Endothelial cell (in vitro differentiated cells): ENCODE data around the gene DNAH9. TPM values are rescaled to one million over a fixed set of nuclear protein-coding genes. Genes with fewer than 3 reads are reported as not detected.

ENCODE experiments used
- DNase-seq: peaks from one replicate; pipeline ENCODE4 v3.0.0; 2021; ENCODE audit warnings: low spot score
- H3K27ac Mint-ChIP-seq: one replicate; pipeline ENCODE4 v1.8.0; 2021; ENCODE audit warnings: mixed read lengths, inconsistent platforms; ENCODE audit not compliant: unreplicated experiment
- H3K27me3 Mint-ChIP-seq: one replicate; pipeline ENCODE4 v1.8.0; 2021; ENCODE audit warnings: mild to moderate bottlenecking, moderate library complexity, mixed read lengths, inconsistent platforms; ENCODE audit not compliant: unreplicated experiment
- H3K36me3 Mint-ChIP-seq: one replicate; pipeline ENCODE4 v1.8.0; 2021; ENCODE audit warnings: mild to moderate bottlenecking, low read depth, mixed read lengths, inconsistent platforms; ENCODE audit not compliant: unreplicated experiment
- H3K4me1 Mint-ChIP-seq: one replicate; pipeline ENCODE4 v1.8.0; 2021; ENCODE audit warnings: mild to moderate bottlenecking, mixed read lengths, inconsistent platforms; ENCODE audit not compliant: unreplicated experiment
- H3K4me3 Mint-ChIP-seq: one replicate; pipeline ENCODE4 v1.8.0; 2021; ENCODE audit warnings: mild to moderate bottlenecking, mixed read lengths, inconsistent platforms; ENCODE audit not compliant: unreplicated experiment
- H3K9me3 Mint-ChIP-seq: one replicate; pipeline ENCODE4 v1.8.0; 2021; ENCODE audit warnings: mixed read lengths, inconsistent platforms; ENCODE audit not compliant: unreplicated experiment
- CTCF ChIP-seq: fragments of 200-600 bp; sonication (generic); IDR thresholded peaks from one replicate; pipeline ENCODE4 v1.5.0; 2021; ENCODE audit warnings: antibody characterized with exemption; ENCODE audit not compliant: unreplicated experiment
- total RNA-seq: library from RNA; stranded (reverse); fragmentation: NEBNext Ultra II Directional; extraction: Animal tissue kit (Norgen Biotek cat#: 25700); gene quantifications from one replicate; pipeline ENCODE4 v1.2.1, GENCODE V29; 2021; ENCODE audit not compliant: unreplicated experiment

DNAH9 gene
- total RNA-seq, 1 donor from 2014 or later, result not detected

- H3K36me3 Mint-ChIP-seq, result peaks cover 4% of the 10 kb centered on the region
- no peak for TF ChIP-seq CTCF
- H3K9me3 Mint-ChIP-seq, result peaks cover 27% of the 10 kb centered on the region
- no peak for DNase-seq
- H3K27ac Mint-ChIP-seq, result no peak overlapping the region
- peaks cover 2% of the 10 kb centered on the region for H3K27me3 Mint-ChIP-seq
- no peaks in the 10 kb centered on the region for H3K4me1 Mint-ChIP-seq
- H3K4me3 Mint-ChIP-seq, result no peak overlapping the region
Observed at GRCh38 chr17:11608396-11608795, 10.1 kb downstream of the DNAH9 start.

- Mint-ChIP-seq H3K36me3 (peaks cover 4% of the 10 kb centered on the region), H3K27me3 (peaks cover 4% of the 10 kb centered on the region), H3K27ac (no peak overlapping the region), H3K4me1 (no peaks in the 10 kb centered on the region), H3K4me3 (no peak overlapping the region), H3K9me3 (peaks cover 37% of the 10 kb centered on the region)
- no peak for TF ChIP-seq CTCF
- DNase-seq, result no peak
Observed at GRCh38 chr17:11610999-11611566, 12.8 kb downstream of the DNAH9 start.

GRCh38 chr17:11612956-11613355, 14.7 kb downstream of the DNAH9 start:
- H3K9me3 Mint-ChIP-seq, result peaks cover 43% of the 10 kb centered on the region
- no peak overlapping the region for H3K4me3 Mint-ChIP-seq
- H3K27me3 Mint-ChIP-seq, result peaks cover 4% of the 10 kb centered on the region
- no peak for TF ChIP-seq CTCF
- no peaks in the 10 kb centered on the region for H3K36me3 Mint-ChIP-seq
- no peak overlapping the region for H3K27ac Mint-ChIP-seq
- no peak for DNase-seq
- H3K4me1 Mint-ChIP-seq, result no peaks in the 10 kb centered on the region

GRCh38 chr17:11618861-11619566, 20.7 kb downstream of the DNAH9 start:
- no peak overlapping the region for H3K27ac Mint-ChIP-seq
- H3K36me3 Mint-ChIP-seq, result peaks cover 12% of the 10 kb centered on the region
- H3K4me1 Mint-ChIP-seq, result no peaks in the 10 kb centered on the region
- DNase-seq, result no peak
- H3K4me3 Mint-ChIP-seq, result no peak overlapping the region
- H3K9me3 Mint-ChIP-seq, result peaks cover 40% of the 10 kb centered on the region
- no peak for TF ChIP-seq CTCF
- peaks cover 7% of the 10 kb centered on the region for H3K27me3 Mint-ChIP-seq

- H3K27ac Mint-ChIP-seq, result no peak overlapping the region
- H3K4me1 Mint-ChIP-seq, result no peaks in the 10 kb centered on the region
- TF ChIP-seq CTCF, result no peak
- H3K36me3 Mint-ChIP-seq, result peaks cover 18% of the 10 kb centered on the region
- H3K27me3 Mint-ChIP-seq, result peaks cover 6% of the 10 kb centered on the region
- H3K4me3 Mint-ChIP-seq, result no peak overlapping the region
- no peak for DNase-seq
- peaks cover 30% of the 10 kb centered on the region for H3K9me3 Mint-ChIP-seq
Observed at GRCh38 chr17:11622492-11622891, 24.2 kb downstream of the DNAH9 start.
